HCT116 (cell line): Measurements from ENCODE around the gene PASD1. TPM values are rescaled to one million over a fixed set of nuclear protein-coding genes. Genes with fewer than 3 reads are reported as not detected.
"Not testable (repeated sequence)": the region's sequence is repeated elsewhere in the genome, so short reads cannot be mapped to it uniquely, and the experiment has no call there.

Source experiments
- ATAC-seq: fragments of 200-7000 bp; cut with Tn5 transposase; 2 replicates; pipeline ENCODE4 v1.9.1; 2020; ENCODE audit warnings: mild to moderate bottlenecking, moderate library complexity
- BruUV-seq: library from RNA; stranded (reverse); fragments of 400-500 nt; replicated peaks from 2 replicates; lab custom pipeline; 2021; lab: Mats Ljungman, UMichigan
- CTCF ChIA-PET: fragments of 300-600 bp; sonication (Branson Sonifier 250); formaldehyde crosslinking; loops from one replicate; lab custom pipeline; 2021; ENCODE audit warnings: antibody characterized with exemption; lab: Charles Lee
- POLR2A ChIA-PET: fragments of 300-600, 350-600 bp; sonication (Branson Sonifier 250); formaldehyde crosslinking; loops from one replicate; lab custom pipeline; 2021; ENCODE audit warnings: antibody characterized with exemption; lab: Charles Lee
- RAD21 ChIA-PET, 2 experiments: fragments of 300-600 bp; sonication (Branson Sonifier 250); formaldehyde crosslinking; loops; one replicate each; lab custom pipeline; 2023; ENCODE audit warnings: low total read pairs in 2 of 2; ENCODE audit not compliant: uncharacterized antibody in 2 of 2, unreplicated experiment in 2 of 2, low non-redundant PET in 1 of 2; lab: Charles Lee
- DNase-seq: peaks from one replicate; pipeline ENCODE4 v3.0.0-alpha.2; 2010; ENCODE audit warnings: low read depth, low spot score
- H2AFZ ChIP-seq: fragments of 200-600 bp; shearing (Covaris generic), sonication (generic); 2 replicates; pipeline ENCODE4 v1.6.1; 2017; ENCODE audit warnings: low read depth, mixed run types, mixed read lengths, antibody characterized with exemption, low read length; ENCODE audit not compliant: poor library complexity, severe bottlenecking
- H3K27ac ChIP-seq: 2 replicates; pipeline ENCODE4 v1.5.1; 2012; ENCODE audit warnings: low read depth, low read length
- H3K27me3 ChIP-seq: fragments of 200-600 bp; sonication (generic); 2 replicates; pipeline ENCODE4 v1.6.1; 2016; ENCODE audit warnings: mixed run types, low read length, mixed read lengths; ENCODE audit not compliant: insufficient read depth
- H3K36me3 ChIP-seq, 2 experiments: fragments of 200-500 bp in 1 of 2; fragments of 200-600 bp in 1 of 2; sonication (Bioruptor generic) in 1 of 2; sonication (generic) in 1 of 2; 2 replicates each; pipeline versions ENCODE4 v1.5.1 to v1.6.1; 2014 to 2016; ENCODE audit warnings: low read length in 2 of 2, inconsistent platforms in 1 of 2, mixed read lengths in 1 of 2, mixed run types in 1 of 2; ENCODE audit not compliant: insufficient read depth in 2 of 2, control insufficient read depth in 1 of 2
- H3K4me1 ChIP-seq, 2 experiments: fragments of 200-600 bp in 1 of 2; sonication (generic) in 1 of 2; 2 replicates each; pipeline versions ENCODE4 v1.5.1 to v1.6.1; 2012 to 2017; ENCODE audit warnings: low read length in 2 of 2, inconsistent platforms in 1 of 2, mild to moderate bottlenecking in 1 of 2, mixed read lengths in 1 of 2, mixed run types in 1 of 2, moderate library complexity in 1 of 2; ENCODE audit not compliant: insufficient read depth in 2 of 2, control insufficient read depth in 1 of 2
- H3K4me2 ChIP-seq: fragments of 200-600 bp; sonication (generic); 2 replicates; pipeline ENCODE4 v1.6.1; 2017; ENCODE audit warnings: mixed run types, low read length, mixed read lengths
- H3K4me3 ChIP-seq, 2 experiments: fragments of 200-600 bp in 1 of 2; sonication (generic) in 1 of 2; replicated peaks in 1 of 2; 2 replicates each; pipeline ENCODE4 v1.5.1; 2011 to 2016; ENCODE audit warnings: low read length in 2 of 2, control low read depth in 1 of 2, low read depth in 1 of 2, mild to moderate bottlenecking in 1 of 2, mixed read lengths in 1 of 2, mixed run types in 1 of 2
- H3K79me2 ChIP-seq: fragments of 200-600 bp; sonication (generic); 2 replicates; pipeline ENCODE4 v1.6.1; 2017; ENCODE audit warnings: mild to moderate bottlenecking, mixed run types, low read length, moderate library complexity, mixed read lengths; ENCODE audit not compliant: insufficient read depth
- H3K9ac ChIP-seq: fragments of 200-600 bp; sonication (generic); 2 replicates; pipeline ENCODE4 v1.6.1; 2016; ENCODE audit warnings: low read length, mixed read lengths
- H3K9me2 ChIP-seq: fragments of 200-600 bp; sonication (generic), shearing (Covaris generic); 2 replicates; pipeline ENCODE4 v1.6.1; 2017; ENCODE audit warnings: mixed run types, mild to moderate bottlenecking, moderate library complexity; ENCODE audit not compliant: insufficient read depth
- H3K9me3 ChIP-seq, 2 experiments: fragments of 200-500 bp in 1 of 2; fragments of 200-600 bp in 1 of 2; sonication (Bioruptor generic) in 1 of 2; sonication (generic) in 1 of 2; 2 replicates each; pipeline ENCODE4 v1.6.1; 2014 to 2017; ENCODE audit warnings: low read length in 2 of 2, mixed read lengths in 2 of 2, inconsistent platforms in 1 of 2, low read depth in 1 of 2, mild to moderate bottlenecking in 1 of 2, mixed run types in 1 of 2, moderate library complexity in 1 of 2; ENCODE audit not compliant: control insufficient read depth in 1 of 2, insufficient read depth in 1 of 2
- H4K20me1 ChIP-seq: fragments of 200-600 bp; sonication (generic), shearing (Covaris generic); 2 replicates; pipeline ENCODE4 v1.6.1; 2017; ENCODE audit warnings: mixed run types, mild to moderate bottlenecking, moderate library complexity; ENCODE audit not compliant: insufficient read depth
- CBX3 ChIP-seq: IDR thresholded peaks from 2 replicates; pipeline ENCODE4 v1.6.1; 2012; ENCODE audit warnings: low read depth
- CEBPB ChIP-seq: IDR thresholded peaks from 2 replicates; pipeline ENCODE4 v1.6.1; 2012; ENCODE audit warnings: low read depth
- CTCF ChIP-seq, 3 experiments: fragments of 200-600 bp in 1 of 3; sonication (generic) in 1 of 3; IDR thresholded peaks in 2 of 3; conservative IDR thresholded peaks in 1 of 3; 2 replicates each; pipeline ENCODE4 v1.5.1; 2012 to 2017; ENCODE audit warnings: low read depth in 2 of 3, low read length in 2 of 3, antibody characterized with exemption in 1 of 3, borderline replicate concordance in 1 of 3, control low read depth in 1 of 3, mild to moderate bottlenecking in 1 of 3, mixed read lengths in 1 of 3, mixed run types in 1 of 3, moderate library complexity in 1 of 3; ENCODE audit not compliant: insufficient read depth in 1 of 3
- EZH2 ChIP-seq: fragments of 200-600 bp; sonication (generic); IDR thresholded peaks from 2 replicates; pipeline ENCODE4 v1.6.1; 2017; ENCODE audit warnings: antibody characterized with exemption, mixed run types
- EZH2phosphoT487 ChIP-seq: fragments of 200-600 bp; IDR thresholded peaks from 2 replicates; pipeline ENCODE4 v1.6.1; 2018; ENCODE audit warnings: antibody characterized with exemption, borderline replicate concordance
- FOSL1 ChIP-seq: IDR thresholded peaks from 2 replicates; pipeline ENCODE4 v1.6.1; 2012; ENCODE audit warnings: low read depth
- POLR2A ChIP-seq: IDR thresholded peaks from 2 replicates; pipeline ENCODE4 v1.7.0; 2011; ENCODE audit warnings: borderline replicate concordance; ENCODE audit not compliant: insufficient read depth, insufficient read length; ENCODE audit errors: extremely low read depth
- POLR2AphosphoS5 ChIP-seq: IDR thresholded peaks from 2 replicates; pipeline ENCODE4 v1.6.1; 2011; ENCODE audit warnings: mild to moderate bottlenecking, low read depth, low read length, moderate library complexity
- RAD21 ChIP-seq: IDR thresholded peaks from 2 replicates; pipeline ENCODE4 v1.6.1; 2012; ENCODE audit warnings: low read depth, mild to moderate bottlenecking
- REST ChIP-seq: IDR thresholded peaks from 2 replicates; pipeline ENCODE4 v1.6.1; 2012; ENCODE audit warnings: low read depth
- SP1 ChIP-seq: IDR thresholded peaks from 2 replicates; pipeline ENCODE4 v1.6.1; 2012; ENCODE audit warnings: low read depth
- SRF ChIP-seq: IDR thresholded peaks from 2 replicates; pipeline ENCODE4 v1.6.1; 2012; ENCODE audit warnings: low read depth
- TCF7L2 ChIP-seq: IDR thresholded peaks from 2 replicates; pipeline ENCODE4 v1.7.0; 2011; ENCODE audit warnings: borderline replicate concordance, inconsistent platforms; ENCODE audit not compliant: insufficient read depth, insufficient read length; ENCODE audit errors: extremely low read depth
- YY1 ChIP-seq: IDR thresholded peaks from 2 replicates; pipeline ENCODE4 v1.6.1; 2011; ENCODE audit warnings: low read length, low read depth, moderate library complexity, mild to moderate bottlenecking; ENCODE audit not compliant: insufficient replicate concordance; ENCODE audit errors: extremely low read depth
- ZNF274 ChIP-seq: fragments of 200-500 bp; sonication (Bioruptor generic); IDR thresholded peaks from 2 replicates; pipeline ENCODE4 v1.6.1; 2014; ENCODE audit warnings: mild to moderate bottlenecking, low read depth, low read length, inconsistent platforms
- intact Hi-C: fragments of 100-400 bp; cut with micrococcal nuclease; formaldehyde crosslinking; loops from 2 replicates; pipeline ENCODE4 v1.10.0; 2022
- total RNA-seq: library from RNA; stranded (reverse); gene quantifications from one replicate; pipeline ENCODE4 v1.2.1, GENCODE V29; 2021; ENCODE audit not compliant: unreplicated experiment

Gene PASD1
- total RNA-seq, 1 experiment from 2014 or later, result not detected

GRCh38 chrX:151564035-151564434 is 560 bp downstream of the PASD1 start (continued):
- TF ChIP-seq FOSL1 (no peak), EZH2 (no peak), RAD21 (no peak), SP1 (no peak), SRF (no peak), CEBPB (no peak), ZNF274 (no peak), EZH2phosphoT487 (no peak), POLR2A (no peak), TCF7L2 (no peak), YY1 (no peak)

GRCh38 chrX:151566872-151567271 is 3.4 kb downstream of the PASD1 start:
- H4K20me1 ChIP-seq, BruUV-seq, H3K36me3 ChIP-seq, ATAC-seq, H3K9me2 ChIP-seq, POLR2A ChIA-PET, H3K9me3 ChIP-seq, CTCF ChIA-PET, H3K79me2 ChIP-seq, H3K4me1 ChIP-seq, H3K9ac ChIP-seq, H3K4me3 ChIP-seq, H2AFZ ChIP-seq, H3K27ac ChIP-seq, DNase-seq, RAD21 ChIA-PET, H3K4me2 ChIP-seq, intact Hi-C loops: not testable (repeated sequence)
- peaks cover 17% of the 10 kb centered on the region for H3K27me3 ChIP-seq

- intact Hi-C loops, result no loop called here
- no peak overlapping the region for H3K4me3 ChIP-seq
- CTCF ChIA-PET, result no interaction called here
- DNase-seq (no peak), ATAC-seq (no peak)
- no peaks in the 10 kb centered on the region for H3K36me3 ChIP-seq
- no peak overlapping the region for H3K4me2 ChIP-seq
- H2AFZ ChIP-seq, result no peak overlapping the region
- no peaks in the 10 kb centered on the region for H3K4me1 ChIP-seq
- no peaks in the 10 kb centered on the region for H3K79me2 ChIP-seq
- H3K9me2 ChIP-seq, result no peaks in the 10 kb centered on the region
- peaks cover 21% of the 10 kb centered on the region for H3K27me3 ChIP-seq
- H3K9me3 ChIP-seq, result no peaks in the 10 kb centered on the region
- POLR2A ChIA-PET, result no interaction called here
- BruUV-seq, result no TSS peak
- H4K20me1 ChIP-seq, result no peaks in the 10 kb centered on the region
- no peak overlapping the region for H3K27ac ChIP-seq
- RAD21 ChIA-PET, result no interaction called here
- no peak overlapping the region for H3K9ac ChIP-seq
- TF ChIP-seq REST, result no peak
- TF ChIP-seq CEBPB, result no peak
- no peak for TF ChIP-seq CTCF (IDR thresholded peaks at IDR 0.05 in 2 of 3, conservative IDR thresholded peaks at IDR 0.05 in 1 of 3; ENCODE audit: borderline replicate concordance in 1 of 3, insufficient read depth in 1 of 3, low read depth in 2 of 3, low read length in 2 of 3)
- TF ChIP-seq CBX3, result no peak
- TF ChIP-seq EZH2phosphoT487, result no peak
- no peak for TF ChIP-seq POLR2AphosphoS5
- TF ChIP-seq TCF7L2, result no peak
Measured at GRCh38 chrX:151570561-151570960, 7.1 kb downstream of the PASD1 start.
